Measurements from ENCODE around the gene KRTAP5-1. TPM values are rescaled to one million over a fixed set of nuclear protein-coding genes. Genes with fewer than 3 reads are reported as not detected.

KRTAP5-1 gene
- polyA plus RNA-seq, 1 of the 3 experiments (the other 2 are of a cell fraction), result not detected

- POLR2A ChIA-PET, result interaction anchor here (1.6 kb wide), 1 partner anchor 9 kb away, joined by 6 read pairs; no protein-coding TSS in a partner anchor
- peak overlapping the region; percentile 82 for H3K4me2 ChIP-seq
- 0% methylated on average over 4 of the region's 37 CpGs for WGBS (ENCODE audit: low lambda C conversion rate)
- peak; percentile 58 for DNase-seq
- CTCF ChIA-PET, result interaction anchor here (0.7 to 18.1 kb wide), 22 partner anchors 8 to 578 kb away, joined by 3 to 398 read pairs (median 5); partner anchors contain the start of genes KRTAP5-1 and KRTAP5-5
- H3K4me1 ChIP-seq (ENCODE audit: control insufficient read depth in 1 of 2, insufficient read depth in 2 of 2, low read depth in 1 of 2, low read length in 1 of 2), result peaks cover 0 to 31% of the 10 kb centered on the region in 2 experiments; a peak in 1 of 4 replicates
- H3F3A ChIP-seq (replicated peaks; ENCODE audit: insufficient read depth), result no peaks in the 10 kb centered on the region
- no peaks in the 10 kb centered on the region for H3K79me2 ChIP-seq (ENCODE audit: insufficient read depth)
- no peaks in the 10 kb centered on the region for H3K9me2 ChIP-seq
- H3K4me3 ChIP-seq (ENCODE audit: low read depth in 2 of 2, low read length in 1 of 2), result peak overlapping the region; percentile 57 to 59; a peak in 3 of 4 replicates
- H4K20me1 ChIP-seq (ENCODE audit: insufficient read depth), result peaks cover 10% of the 10 kb centered on the region; the same call in 1 of the 2 replicates
- no peaks in the 10 kb centered on the region for H3K36me3 ChIP-seq (replicated peaks in 1 of 2; ENCODE audit: control insufficient read depth in 1 of 2, insufficient read depth in 2 of 2, low read length in 1 of 2)
- TF ChIP-seq MAX (IDR thresholded peaks at IDR 0.05; ENCODE audit: low read depth), result no peak
- TF ChIP-seq FOSL2 (IDR thresholded peaks at IDR 0.05; ENCODE audit: borderline replicate concordance, low read depth), result no peak
- TF ChIP-seq YY1 (IDR thresholded peaks at IDR 0.05; ENCODE audit: low read depth), result no peak
- TF ChIP-seq RCOR1 (IDR thresholded peaks at IDR 0.05; ENCODE audit: low read length), result no peak
- TF ChIP-seq GATA2 (CRISPR knock-in tag; IDR thresholded peaks at IDR 0.05), result no peak
- no peak for TF ChIP-seq TAF1 (IDR thresholded peaks at IDR 0.05; ENCODE audit: borderline replicate concordance, low read depth, low read length)
- no peak for TF ChIP-seq TEAD4 (IDR thresholded peaks at IDR 0.05; ENCODE audit: borderline replicate concordance, insufficient read depth)
- no peak for TF ChIP-seq POLR2AphosphoS5 (IDR thresholded peaks at IDR 0.05; ENCODE audit: low read depth, low read length)
- TF ChIP-seq FOXJ3 (CRISPR knock-in tag; IDR thresholded peaks at IDR 0.05), result no peak
- no peak for TF ChIP-seq MEF2A (IDR thresholded peaks at IDR 0.05; ENCODE audit: borderline replicate concordance, low read depth)
- H3K9me3 ChIP-seq, result peaks cover 3% of the 10 kb centered on the region; the same call in 1 of the 2 replicates
- no peak overlapping the region for H2AFZ ChIP-seq (ENCODE audit: low read depth)
- peak overlapping the region; percentile 41; the same call in 1 of the 2 replicates for H3K9ac ChIP-seq
- peak overlapping the region in 1 of 2 experiments; percentile 60; a peak in 1 of 4 replicates for H3K27ac ChIP-seq (ENCODE audit: low read depth in 2 of 2, low read length in 1 of 2)
- peaks cover 4% of the 10 kb centered on the region; the same call in 1 of the 2 replicates for H3K27me3 ChIP-seq (ENCODE audit: insufficient read depth)
Observed at GRCh38 chr11:1573077-1573902, 11.8 kb downstream of the KRTAP5-1 start.

DNA sequence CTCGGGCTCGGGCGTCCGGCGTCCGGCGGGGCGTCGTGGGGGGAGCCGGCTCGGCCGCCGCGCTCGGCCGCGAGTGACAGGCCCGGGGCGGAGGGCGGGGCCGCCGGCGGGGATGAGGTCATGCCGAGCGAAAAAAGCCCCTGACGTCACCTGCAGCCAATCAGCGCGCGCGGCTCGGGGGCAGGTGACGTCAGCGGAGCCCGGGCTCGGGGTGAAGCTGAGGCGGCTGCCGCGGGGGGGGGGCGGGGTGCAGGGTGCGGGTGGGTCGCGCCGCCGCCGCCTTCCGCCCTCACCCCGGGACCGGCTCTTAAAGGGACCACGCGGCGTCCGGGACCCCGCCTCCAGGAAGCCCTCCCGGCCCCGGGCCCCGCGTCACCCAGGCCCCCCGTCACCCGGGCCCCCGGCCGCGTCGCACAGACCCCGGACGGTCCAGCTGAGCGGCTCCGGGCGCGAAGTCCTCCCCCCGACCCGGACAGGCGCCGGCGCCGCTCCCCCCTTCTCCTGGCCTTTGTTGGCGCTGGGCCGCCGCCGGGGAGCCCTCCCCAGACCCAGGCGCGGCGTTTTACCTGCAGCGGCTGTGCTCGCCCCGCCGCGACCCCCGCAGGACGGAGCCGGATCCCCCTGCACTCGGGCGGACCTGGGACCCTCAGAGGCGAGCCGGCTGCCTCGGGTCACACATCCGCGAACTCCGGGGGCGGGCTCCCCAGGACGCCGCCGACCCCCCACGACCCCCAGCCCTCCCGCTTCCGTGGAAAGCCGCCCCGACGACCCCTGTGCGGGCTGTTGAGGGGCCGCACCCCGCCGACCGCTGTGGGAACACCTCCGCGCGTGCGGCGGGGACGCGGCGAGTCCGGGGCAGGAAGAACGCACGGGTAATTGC lies 12.6 kb downstream of the KRTAP5-1 start, which contains the start of gene DUSP8:
Gene DUSP8, minus strand, starts transcription at position 75 of the 880 bp plus-strand sequence. CDS start 6,445 bp downstream, outside the sequence.
- Histone ChIP-seq H3K9ac (peak within 1 kb of the TSS; percentile 60), H3K9me3 (no peaks in the 10 kb centered on the region), H3K9me2 (no peaks in the 10 kb centered on the region), H3K4me1 (ENCODE audit: control insufficient read depth in 1 of 2, insufficient read depth in 2 of 2, low read depth in 1 of 2, low read length in 1 of 2) (peaks cover 0 to 33% of the 10 kb centered on the region in 2 experiments; a peak in 1 of 4 replicates), H3K27ac (ENCODE audit: low read depth in 2 of 2, low read length in 1 of 2) (peak within 1 kb of the TSS in 1 of 2 experiments; percentile 81; a peak in 2 of 4 replicates), H3K4me3 (ENCODE audit: low read depth in 2 of 2, low read length in 1 of 2) (peak within 1 kb of the TSS; percentile 57 to 64), H4K20me1 (ENCODE audit: insufficient read depth) (peaks cover 13% of the 10 kb centered on the region; the same call in 1 of the 2 replicates), H3K36me3 (replicated peaks in 1 of 2; ENCODE audit: control insufficient read depth in 1 of 2, insufficient read depth in 2 of 2, low read length in 1 of 2) (no peaks in the 10 kb centered on the region), H3K4me2 (peak within 1 kb of the TSS; percentile 90), H3K27me3 (ENCODE audit: insufficient read depth) (peaks cover 4% of the 10 kb centered on the region; the same call in 1 of the 2 replicates), H3K79me2 (ENCODE audit: insufficient read depth) (no peaks in the 10 kb centered on the region), H2AFZ (ENCODE audit: low read depth) (no peak within 1 kb of the TSS; the same call in 1 of the 2 replicates), H3F3A (replicated peaks; ENCODE audit: insufficient read depth) (no peaks in the 10 kb centered on the region)
- ChIA-PET CTCF (interaction anchor here (0.8 to 18.1 kb wide), 8 partner anchors 8 to 68 kb away, joined by 3 to 398 read pairs (median 18); no protein-coding TSS in a partner anchor), POLR2A (no interaction called here)
- DNase-seq, result peak; percentile 98
- WGBS (ENCODE audit: low lambda C conversion rate), result 0% methylated on average over 1 of the region's 124 CpGs
- TF ChIP-seq MAX (IDR thresholded peaks at IDR 0.05; ENCODE audit: low read depth), result no peak
- TF ChIP-seq, protein P1, sequence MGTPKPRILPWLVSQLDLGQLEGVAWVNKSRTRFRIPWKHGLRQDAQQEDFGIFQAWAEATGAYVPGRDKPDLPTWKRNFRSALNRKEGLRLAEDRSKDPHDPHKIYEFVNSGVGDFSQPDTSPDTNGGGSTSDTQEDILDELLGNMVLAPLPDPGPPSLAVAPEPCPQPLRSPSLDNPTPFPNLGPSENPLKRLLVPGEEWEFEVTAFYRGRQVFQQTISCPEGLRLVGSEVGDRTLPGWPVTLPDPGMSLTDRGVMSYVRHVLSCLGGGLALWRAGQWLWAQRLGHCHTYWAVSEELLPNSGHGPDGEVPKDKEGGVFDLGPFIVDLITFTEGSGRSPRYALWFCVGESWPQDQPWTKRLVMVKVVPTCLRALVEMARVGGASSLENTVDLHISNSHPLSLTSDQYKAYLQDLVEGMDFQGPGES (IDR thresholded peaks at IDR 0.05; ENCODE audit: low read depth, low read length), result no peak
- no peak for TF ChIP-seq FOXM1 (IDR thresholded peaks at IDR 0.05; ENCODE audit: low read depth)
- no peak for TF ChIP-seq JUND (IDR thresholded peaks at IDR 0.05)
- TF ChIP-seq NFIC (IDR thresholded peaks at IDR 0.05; ENCODE audit: borderline replicate concordance), result no peak
- no peak for TF ChIP-seq EZH2phosphoT487 (IDR thresholded peaks at IDR 0.05; ENCODE audit: borderline replicate concordance, low read depth)
- TF ChIP-seq CTCF (IDR thresholded peaks at IDR 0.05), result no peak
- no peak for TF ChIP-seq SIN3A (IDR thresholded peaks at IDR 0.05; ENCODE audit: borderline replicate concordance, low read depth, low read length)
- TF ChIP-seq ELF1 (IDR thresholded peaks at IDR 0.05), result no peak
- TF ChIP-seq GABPA (IDR thresholded peaks at IDR 0.05; ENCODE audit: low read depth), result no peak
- TF ChIP-seq YY1 (IDR thresholded peaks at IDR 0.05; ENCODE audit: low read depth), result no peak
- no peak for TF ChIP-seq GATA2 (CRISPR knock-in tag; IDR thresholded peaks at IDR 0.05)
- TF ChIP-seq RFX5 (IDR thresholded peaks at IDR 0.05; ENCODE audit: low read length), result no peak
- TF ChIP-seq MEF2A (IDR thresholded peaks at IDR 0.05; ENCODE audit: borderline replicate concordance, low read depth), result peak; percentile 86; the same call in 1 of the 2 replicates
- TF ChIP-seq RXRA (IDR thresholded peaks at IDR 0.05; ENCODE audit: borderline replicate concordance, low read depth), result no peak

All from SK-N-SH (cell line).